GM12878 (cell line): ENCODE measurements around the gene PDCD11. TPM values are rescaled to one million over a fixed set of nuclear protein-coding genes. Genes with fewer than 3 reads are reported as not detected.

Experiments
- ATAC-seq: fragments of 200-7000 bp; cut with Tn5 transposase; 3 replicates; pipeline ENCODE4 v1.9.1; 2020; ENCODE audit warnings: mild to moderate bottlenecking, moderate library complexity
- BruUV-seq: library from RNA; stranded (reverse); fragments of 400-500 nt; replicated peaks from 2 replicates; lab custom pipeline; 2021; lab: Mats Ljungman, UMichigan
- CTCF ChIA-PET: fragments of 300-600 bp; sonication (Branson Sonifier 250); formaldehyde crosslinking; extraction: SDS; loops from one replicate; lab custom pipeline; 2021; ENCODE audit warnings: inconsistent platforms; lab: Yijun Ruan, JAX
- POLR2A ChIA-PET: fragments of 350-600 bp; formaldehyde crosslinking; extraction: SDS; loops from one replicate; lab custom pipeline; 2021; ENCODE audit warnings: inconsistent platforms; lab: Charles Lee
- RAD21 ChIA-PET: fragments of 300-600 bp; sonication (Branson Sonifier 250); formaldehyde crosslinking; loops from one replicate; lab custom pipeline; 2023; ENCODE audit warnings: antibody characterized with exemption; ENCODE audit not compliant: unreplicated experiment; lab: Charles Lee
- SMC1A ChIA-PET: fragments of 300-600 bp; sonication (Branson Sonifier 250); formaldehyde crosslinking; loops from one replicate; lab custom pipeline; 2023; ENCODE audit not compliant: unreplicated experiment, uncharacterized antibody; lab: Charles Lee
- DNase-seq: peaks from one replicate; pipeline ENCODE4 v3.0.0-alpha.2; 2011; ENCODE audit warnings: low read depth, low spot score
- FAIRE-seq: peaks from 3 replicates; lab custom pipeline; 2011; peaks lifted over from hg19 to GRCh38; lab: Jason Lieb, UNC
- H2AFZ ChIP-seq: 2 replicates; pipeline ENCODE4 v1.6.0; 2011; ENCODE audit warnings: low read depth, low read length, control low read depth; ENCODE audit not compliant: control insufficient read depth
- H3K27ac ChIP-seq: 2 replicates; pipeline ENCODE4 v1.5.1; 2011; ENCODE audit warnings: control low read depth; ENCODE audit not compliant: control insufficient read depth, insufficient read depth
- H3K27me3 ChIP-seq, 2 experiments: replicated peaks in 1 of 2; 2 replicates each; pipeline versions ENCODE4 v1.6.0 to v1.6.1; 2011; ENCODE audit warnings: low read length in 1 of 2; ENCODE audit not compliant: control insufficient read depth in 2 of 2, insufficient read depth in 2 of 2
- H3K36me3 ChIP-seq, 2 experiments: 2 replicates each; pipeline ENCODE4 v1.5.1; 2011; ENCODE audit warnings: low read length in 1 of 2; ENCODE audit not compliant: control insufficient read depth in 2 of 2, insufficient read depth in 2 of 2
- H3K4me1 ChIP-seq: 2 replicates; pipeline ENCODE4 v1.6.1; 2011; ENCODE audit warnings: mild to moderate bottlenecking, low read length, moderate library complexity, mixed read lengths; ENCODE audit not compliant: control insufficient read depth, insufficient read depth
- H3K4me2 ChIP-seq: 2 replicates; pipeline ENCODE4 v1.6.0; 2011; ENCODE audit warnings: control low read depth; ENCODE audit not compliant: control insufficient read depth, insufficient read depth
- H3K4me3 ChIP-seq: fragments of 200-600 bp; sonication (generic); 2 replicates; pipeline ENCODE4 v1.5.1; 2016
- H3K79me2 ChIP-seq: 2 replicates; pipeline ENCODE4 v1.6.0; 2011; ENCODE audit warnings: low read length; ENCODE audit not compliant: control insufficient read depth, insufficient read depth
- H3K9ac ChIP-seq: 2 replicates; pipeline ENCODE4 v1.8.0; 2011; ENCODE audit warnings: low read length, control low read depth, mixed read lengths; ENCODE audit not compliant: control insufficient read depth, insufficient read depth
- H3K9me3 ChIP-seq: replicated peaks from 3 replicates; pipeline ENCODE4 v1.5.1; 2011; ENCODE audit warnings: mild to moderate bottlenecking, low read length; ENCODE audit not compliant: control insufficient read depth, insufficient read depth
- H4K20me1 ChIP-seq: 2 replicates; pipeline ENCODE4 v1.6.0; 2011; ENCODE audit not compliant: control insufficient read depth, insufficient read depth
- ESRRA ChIP-seq: IDR thresholded peaks from 2 replicates; pipeline ENCODE4 v1.6.1; 2012; ENCODE audit warnings: mild to moderate bottlenecking, low read length, improper control_type of control experiment
- NR2C2 ChIP-seq: IDR thresholded peaks from 2 replicates; pipeline ENCODE4 v1.6.1; 2011; ENCODE audit warnings: borderline replicate concordance, low read depth; ENCODE audit not compliant: control insufficient read depth, insufficient read length
- SPI1 ChIP-seq: IDR thresholded peaks from 2 replicates; pipeline ENCODE4 v1.6.1; 2011; ENCODE audit warnings: low read depth, mild to moderate bottlenecking, low read length, moderate library complexity, borderline replicate concordance; ENCODE audit not compliant: insufficient read depth
- TCF12 ChIP-seq: IDR thresholded peaks from 2 replicates; pipeline ENCODE4 v1.6.1; 2011; ENCODE audit warnings: low read depth, mild to moderate bottlenecking, low read length
- WGBS: methylation state at CpG from one replicate; pipeline ENCODE4 v1.1.6; 2016; ENCODE audit warnings: low lambda C conversion rate; ENCODE audit not compliant: insufficient replicate concordance, insufficient coverage; ENCODE audit errors: missing lambda C conversion rate; 5-methylcytosine and 5-hydroxymethylcytosine counted together
- in situ Hi-C: fragments of 300-500 bp; cut with MboI; formaldehyde crosslinking; loops from 9 replicates; pipeline ENCODE4 v1.14.3; 2018; ENCODE audit warnings: mixed read lengths
- intact Hi-C: fragments of 100-400 bp; cut with micrococcal nuclease; formaldehyde crosslinking; loops from one replicate; pipeline ENCODE4 v1.14.2; 2022; ENCODE audit not compliant: unreplicated experiment
- polyA plus RNA-seq, 11 experiments: library from polyadenylated mRNA; depleted of rRNA in 4 of 11; unstranded in 6 of 11; stranded (reverse) in 5 of 11; fragments of >200 nt; fragmentation: Nextera tagmentation in 4 of 11; fragmentation: Illumina TruSeq in 1 of 11; extraction: Ambion mirVana in 4 of 11; extraction: Trizol in 1 of 11; gene quantifications; 1 replicate in 1 of 11; 2 replicates in 10 of 11; pipeline versions ENCODE4 v1.2.1 to v1.2.3, GENCODE V29; 2011 to 2016; ENCODE audit warnings: inconsistent platforms in 2 of 11, missing spikeins in 2 of 11, low read depth in 1 of 11
- total RNA-seq, 4 experiments: library from RNA; depleted of rRNA in 3 of 4; stranded (reverse); fragments of >200 nt in 3 of 4; fragmentation: Illumina TruSeq in 1 of 4; extraction: Trizol in 1 of 4; gene quantifications; 2 replicates each; pipeline versions ENCODE4 v1.2.1 to v1.2.3, GENCODE V29; 2013 to 2021
- TF ChIP-seq, protein P1 (sequence below): fragments of 450-650 bp; IDR thresholded peaks from 2 replicates; pipeline ENCODE4 v1.6.1; 2016; ENCODE audit warnings: mild to moderate bottlenecking
- TF ChIP-seq, protein P2 (sequence below), 3 experiments: IDR thresholded peaks in 2 of 3; conservative IDR thresholded peaks in 1 of 3; 2 replicates each; pipeline ENCODE4 v1.5.1; 2011; ENCODE audit warnings: low read depth in 3 of 3, low read length in 3 of 3, mild to moderate bottlenecking in 3 of 3, control low read depth in 2 of 3, moderate library complexity in 2 of 3, inconsistent platforms in 1 of 3, mixed read lengths in 1 of 3; ENCODE audit not compliant: control insufficient read depth in 2 of 3, insufficient read depth in 1 of 3; ENCODE audit errors: extremely low read depth in 1 of 3

PDCD11 gene
- total and polyA plus RNA-seq, 10 of the 15 experiments (the other 5 are each of a cell fraction or from before 2014, with no cell fraction given): 13.9 to 69.7 (median 44.8) TPM

GRCh38 chr10:103465411-103466179, 69.2 kb downstream of the PDCD11 start:
- H3K79me2 ChIP-seq: no peaks in the 10 kb centered on the region
- ChIA-PET POLR2A (interaction anchor here (0.7 to 9.3 kb wide), 4 partner anchors 10 to 25 kb away, joined by 3 to 144 read pairs (median 15); partner anchors contain the start of gene CALHM2), SMC1A (interaction anchor here (0.7 to 4.1 kb wide), 7 partner anchors 9 to 753 kb away, joined by 3 to 32 read pairs (median 7); partner anchors contain the start of gene CALHM2), RAD21 (interaction anchor here (0.6 to 3.9 kb wide), 8 partner anchors 8 to 25 kb away, joined by 3 to 55 read pairs (median 4); partner anchors contain the start of gene CALHM2), CTCF (interaction anchor here (0.5 to 9.2 kb wide), 9 partner anchors 10 to 97 kb away, joined by 3 to 52 read pairs (median 4); partner anchors contain the start of genes CALHM2 and TAF5)
- H3K9me3 ChIP-seq: no peaks in the 10 kb centered on the region
- H3K27ac ChIP-seq: peak overlapping the region; percentile 53
- peak; percentile 13 for ATAC-seq
- no peaks in the 10 kb centered on the region for H3K27me3 ChIP-seq
- peaks cover 52% of the 10 kb centered on the region for H3K4me1 ChIP-seq
- H3K36me3 ChIP-seq: no peaks in the 10 kb centered on the region
- in situ Hi-C loops: no loop called here
- no peak overlapping the region for H2AFZ ChIP-seq
- no peak overlapping the region for H3K4me3 ChIP-seq
- intact Hi-C loops: no loop called here
- DNase-seq: no peak
- H3K9ac ChIP-seq: no peak overlapping the region
- no peak overlapping the region for H3K4me2 ChIP-seq
- no TSS peak for BruUV-seq
- no peaks in the 10 kb centered on the region for H4K20me1 ChIP-seq
- 36% methylated on average over 14 of the region's 14 CpGs for WGBS
- FAIRE-seq: no peak
- TF ChIP-seq SPI1 (peak; percentile 7; the same call in 1 of the 2 replicates), TCF12 (no peak), ESRRA (no peak), NR2C2 (no peak)
- TF ChIP-seq, protein P1, sequence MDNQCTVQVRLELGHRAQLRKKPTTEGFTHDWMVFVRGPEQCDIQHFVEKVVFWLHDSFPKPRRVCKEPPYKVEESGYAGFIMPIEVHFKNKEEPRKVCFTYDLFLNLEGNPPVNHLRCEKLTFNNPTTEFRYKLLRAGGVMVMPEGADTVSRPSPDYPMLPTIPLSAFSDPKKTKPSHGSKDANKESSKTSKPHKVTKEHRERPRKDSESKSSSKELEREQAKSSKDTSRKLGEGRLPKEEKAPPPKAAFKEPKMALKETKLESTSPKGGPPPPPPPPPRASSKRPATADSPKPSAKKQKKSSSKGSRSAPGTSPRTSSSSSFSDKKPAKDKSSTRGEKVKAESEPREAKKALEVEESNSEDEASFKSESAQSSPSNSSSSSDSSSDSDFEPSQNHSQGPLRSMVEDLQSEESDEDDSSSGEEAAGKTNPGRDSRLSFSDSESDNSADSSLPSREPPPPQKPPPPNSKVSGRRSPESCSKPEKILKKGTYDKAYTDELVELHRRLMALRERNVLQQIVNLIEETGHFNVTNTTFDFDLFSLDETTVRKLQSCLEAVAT: no peak
- TF ChIP-seq, protein P2, sequence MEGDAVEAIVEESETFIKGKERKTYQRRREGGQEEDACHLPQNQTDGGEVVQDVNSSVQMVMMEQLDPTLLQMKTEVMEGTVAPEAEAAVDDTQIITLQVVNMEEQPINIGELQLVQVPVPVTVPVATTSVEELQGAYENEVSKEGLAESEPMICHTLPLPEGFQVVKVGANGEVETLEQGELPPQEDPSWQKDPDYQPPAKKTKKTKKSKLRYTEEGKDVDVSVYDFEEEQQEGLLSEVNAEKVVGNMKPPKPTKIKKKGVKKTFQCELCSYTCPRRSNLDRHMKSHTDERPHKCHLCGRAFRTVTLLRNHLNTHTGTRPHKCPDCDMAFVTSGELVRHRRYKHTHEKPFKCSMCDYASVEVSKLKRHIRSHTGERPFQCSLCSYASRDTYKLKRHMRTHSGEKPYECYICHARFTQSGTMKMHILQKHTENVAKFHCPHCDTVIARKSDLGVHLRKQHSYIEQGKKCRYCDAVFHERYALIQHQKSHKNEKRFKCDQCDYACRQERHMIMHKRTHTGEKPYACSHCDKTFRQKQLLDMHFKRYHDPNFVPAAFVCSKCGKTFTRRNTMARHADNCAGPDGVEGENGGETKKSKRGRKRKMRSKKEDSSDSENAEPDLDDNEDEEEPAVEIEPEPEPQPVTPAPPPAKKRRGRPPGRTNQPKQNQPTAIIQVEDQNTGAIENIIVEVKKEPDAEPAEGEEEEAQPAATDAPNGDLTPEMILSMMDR (IDR thresholded peaks at IDR 0.05 in 2 of 3, conservative IDR thresholded peaks at IDR 0.05 in 1 of 3; ENCODE audit: control insufficient read depth in 2 of 3, extremely low read depth in 1 of 3, insufficient read depth in 1 of 3, low read depth in 3 of 3, low read length in 3 of 3): no peak
